Measurements from ENCODE around the gene NEURL1B. TPM values are rescaled to one million over a fixed set of nuclear protein-coding genes. Genes with fewer than 3 reads are reported as not detected.
"Not testable (repeated sequence)": the region's sequence is repeated elsewhere in the genome, so short reads cannot be mapped to it uniquely, and the experiment has no call there.

Gene NEURL1B
- total RNA-seq, 1 donor from 2014 or later = 2.2 TPM

GRCh38 chr5:172656496-172656895, 15.4 kb downstream of the NEURL1B start:
- intact Hi-C loops (cut with micrococcal nuclease) = not testable (repeated sequence)

GRCh38 chr5:172657524-172658233, 16.6 kb downstream of the NEURL1B start:
- intact Hi-C loops (cut with micrococcal nuclease) = not testable (repeated sequence)

GRCh38 chr5:172658391-172658790, 17.3 kb downstream of the NEURL1B start:
- intact Hi-C loops (cut with micrococcal nuclease) = no loop called here

DNA sequence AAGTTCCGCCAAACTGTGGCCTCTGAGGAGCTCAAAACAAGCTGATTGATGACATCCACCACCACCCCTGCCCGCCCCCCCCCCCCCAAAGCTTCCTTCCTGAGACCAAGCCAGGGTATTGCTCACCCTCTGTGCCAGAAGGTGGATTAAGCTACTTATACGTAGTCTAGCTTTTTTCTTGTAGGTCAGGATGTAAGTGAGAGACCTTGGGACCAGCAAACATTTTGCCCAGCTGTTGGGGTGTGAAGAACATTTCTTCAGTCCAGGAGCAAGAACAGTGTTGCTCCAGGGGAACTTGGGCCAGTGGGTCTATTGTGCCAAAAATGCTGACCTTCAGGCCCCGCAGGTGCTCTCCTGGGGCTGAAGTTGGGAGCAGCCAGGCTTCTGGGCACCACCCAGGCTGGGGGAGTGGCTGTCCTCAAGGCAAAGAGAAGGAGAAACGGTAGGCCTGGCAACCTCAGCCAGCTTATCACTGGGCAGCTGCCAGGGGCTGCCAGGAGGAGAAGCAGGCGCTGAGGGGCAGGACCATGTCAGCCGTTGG, 18.0 kb downstream of the NEURL1B start:
- intact Hi-C loops (cut with micrococcal nuclease) = no loop called here

DNA sequence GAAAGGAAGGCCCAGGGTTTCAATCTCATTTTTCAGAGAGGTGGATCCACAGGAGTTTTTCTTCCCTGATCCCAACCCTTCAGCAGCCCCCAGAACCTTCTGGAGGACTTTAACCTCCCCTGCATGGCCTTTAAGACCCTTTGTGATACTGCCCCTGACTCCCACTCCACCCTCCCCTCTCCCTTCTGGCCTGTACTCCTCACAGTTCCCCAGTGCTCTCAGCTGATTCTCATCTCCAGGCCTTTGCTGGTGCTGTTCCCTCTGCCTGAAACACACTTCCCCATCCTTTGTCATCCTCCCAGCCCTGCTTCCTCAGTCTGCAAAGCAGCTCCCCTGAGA, 18.5 kb downstream of the NEURL1B start:
- intact Hi-C loops (cut with micrococcal nuclease) = no loop called here

DNA sequence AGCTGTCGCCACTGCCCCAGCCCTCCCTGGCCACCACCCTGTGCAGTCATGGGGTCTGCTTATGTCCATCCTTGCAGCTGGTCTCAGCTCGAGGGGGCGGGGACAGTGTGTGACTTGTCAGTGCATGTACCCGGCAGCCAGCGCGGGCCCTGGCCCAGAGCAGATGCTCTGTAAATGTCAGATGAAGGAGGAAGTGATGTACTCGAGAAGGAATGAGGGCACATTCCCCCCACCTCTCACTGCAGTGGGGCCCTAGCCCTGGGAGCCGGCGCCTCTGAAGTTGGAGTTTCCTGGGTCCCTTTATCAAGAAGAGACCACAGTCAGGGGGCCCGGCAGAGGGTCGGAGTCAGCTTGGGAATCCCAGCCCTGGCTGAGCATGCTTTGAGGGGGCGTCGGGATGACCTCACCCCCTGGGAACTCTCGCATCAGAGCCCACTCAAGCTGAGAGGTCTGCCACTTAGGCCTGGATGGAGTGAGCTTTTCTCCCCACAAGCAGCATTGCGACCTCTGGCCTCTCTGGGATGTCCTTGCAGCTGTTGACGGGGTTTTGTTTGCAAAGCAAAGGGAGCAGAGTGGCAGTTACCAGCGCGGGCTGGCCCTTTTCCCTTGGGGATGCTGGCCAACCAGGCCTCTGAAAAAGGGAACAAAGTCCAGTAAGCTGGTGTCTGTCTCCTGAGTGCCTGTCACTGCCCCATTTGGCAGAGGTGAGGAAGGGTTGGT, 19.0 kb downstream of the NEURL1B start:
- intact Hi-C loops (cut with micrococcal nuclease) = no loop called here

GRCh38 chr5:172660974-172661373, 19.9 kb downstream of the NEURL1B start:
- intact Hi-C loops (cut with micrococcal nuclease) = no loop called here

GRCh38 chr5:172661526-172661925, 20.5 kb downstream of the NEURL1B start:
- intact Hi-C loops (cut with micrococcal nuclease) = no loop called here

DNA sequence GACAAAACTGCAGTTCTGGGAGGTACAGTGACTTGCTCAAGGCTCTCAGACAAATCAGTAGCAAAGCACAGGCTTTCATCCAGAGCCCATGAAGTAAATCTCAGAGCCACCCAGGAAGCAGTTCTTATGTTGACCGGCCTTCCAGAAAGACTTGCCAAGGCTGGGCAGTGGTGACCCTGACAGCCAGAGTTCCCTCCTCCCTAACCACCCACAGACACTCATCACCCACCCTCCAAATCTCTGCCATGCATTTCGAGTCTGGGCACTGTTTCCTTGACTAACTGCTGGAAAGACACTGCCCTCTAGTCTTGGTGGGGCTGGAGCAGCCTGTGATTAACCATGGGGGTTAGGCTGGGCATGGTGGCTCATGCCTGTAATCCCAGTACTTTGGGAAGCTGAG, 21.5 kb downstream of the NEURL1B start:
- intact Hi-C loops (cut with micrococcal nuclease) = no loop called here

- intact Hi-C loops (cut with micrococcal nuclease) = no loop called here
These were observed 23.0 kb downstream of the NEURL1B start for GRCh38 chr5:172664018-172664417.

DNA sequence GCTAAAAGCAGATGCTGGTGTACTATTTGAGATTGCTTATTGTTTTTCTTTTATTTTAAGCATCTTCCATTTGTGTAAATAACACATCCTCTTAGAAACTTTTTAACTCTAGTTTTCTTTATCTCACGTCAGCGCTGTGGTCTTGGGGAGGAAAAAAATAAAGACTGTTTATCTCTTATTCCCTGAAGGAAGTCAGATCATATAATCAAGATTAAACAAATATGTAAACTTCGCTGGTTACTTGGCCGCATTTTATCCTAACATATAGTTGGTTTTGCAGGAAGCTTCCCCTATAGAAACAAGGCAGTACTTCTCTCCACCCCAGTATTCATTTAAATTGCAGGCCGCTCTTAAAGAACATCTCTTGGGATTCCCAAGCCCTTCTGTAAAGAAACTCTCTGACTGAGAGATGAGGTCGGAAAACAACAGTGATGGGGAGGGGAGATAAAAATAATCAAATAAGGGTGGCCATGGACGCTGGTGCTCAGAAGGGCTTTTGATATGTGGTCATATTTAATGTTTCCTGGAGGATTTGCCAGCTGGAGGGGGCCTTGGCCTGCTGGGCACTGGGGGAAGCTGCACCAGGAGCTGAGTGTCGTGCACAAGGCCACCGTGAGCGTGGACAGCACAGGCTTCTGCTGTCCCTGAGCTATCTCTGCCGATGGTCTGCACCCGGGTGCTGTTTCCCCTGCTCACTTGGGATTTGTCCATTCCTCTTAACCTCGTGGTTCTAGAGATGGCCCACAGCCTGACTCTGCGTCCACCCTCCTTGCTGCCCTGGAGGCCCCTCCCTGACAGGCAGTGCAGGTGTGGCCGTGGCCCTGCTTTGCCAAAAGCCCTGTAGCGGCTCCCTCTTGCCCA, 23.8 kb downstream of the NEURL1B start:
- intact Hi-C loops (cut with micrococcal nuclease) = no loop called here

- intact Hi-C loops (cut with micrococcal nuclease) = no loop called here
These were observed 25.2 kb downstream of the NEURL1B start for GRCh38 chr5:172666251-172666650.

DNA sequence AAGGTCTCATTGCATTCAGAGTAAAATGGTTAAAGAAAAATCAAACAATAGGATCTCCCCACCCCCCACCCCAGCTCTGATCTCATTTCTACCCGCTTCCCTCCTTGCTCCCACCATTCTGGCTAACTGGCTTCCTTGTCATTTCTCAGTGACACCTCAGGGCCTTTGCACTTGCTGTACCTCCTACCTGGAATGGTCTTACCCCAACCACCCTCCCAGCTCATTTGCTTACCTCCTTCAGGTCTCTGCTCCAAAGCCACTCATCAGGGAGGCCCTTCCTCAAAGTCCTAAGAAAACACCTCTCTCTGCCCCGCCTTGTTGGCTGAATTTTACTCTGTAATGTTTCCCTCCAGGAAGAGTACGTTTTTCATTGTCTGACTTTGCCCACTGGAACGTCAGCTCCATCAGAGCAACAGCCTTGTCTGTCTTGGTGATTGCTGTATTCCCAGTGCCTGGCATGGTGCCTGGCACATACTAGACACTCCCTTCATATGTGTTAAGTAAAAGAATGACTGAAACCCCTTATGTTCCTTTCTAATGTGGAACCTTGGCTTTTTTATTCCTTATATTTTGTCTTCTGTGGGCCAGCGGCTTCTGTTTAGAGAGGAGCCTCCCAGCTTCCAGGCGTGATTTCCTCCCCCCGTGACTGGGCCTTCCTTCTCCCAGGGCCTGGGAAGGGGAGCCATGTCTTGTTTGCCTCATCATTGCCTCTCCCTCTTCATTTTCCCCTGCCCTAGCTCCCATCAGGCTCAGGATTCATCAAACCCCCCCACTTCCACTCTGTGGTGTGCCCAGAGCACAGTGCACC, 26.9 kb downstream of the NEURL1B start:
- intact Hi-C loops (cut with micrococcal nuclease) = no loop called here

GRCh38 chr5:172668594-172669071, 27.6 kb downstream of the NEURL1B start:
- intact Hi-C loops (cut with micrococcal nuclease) = no loop called here

DNA sequence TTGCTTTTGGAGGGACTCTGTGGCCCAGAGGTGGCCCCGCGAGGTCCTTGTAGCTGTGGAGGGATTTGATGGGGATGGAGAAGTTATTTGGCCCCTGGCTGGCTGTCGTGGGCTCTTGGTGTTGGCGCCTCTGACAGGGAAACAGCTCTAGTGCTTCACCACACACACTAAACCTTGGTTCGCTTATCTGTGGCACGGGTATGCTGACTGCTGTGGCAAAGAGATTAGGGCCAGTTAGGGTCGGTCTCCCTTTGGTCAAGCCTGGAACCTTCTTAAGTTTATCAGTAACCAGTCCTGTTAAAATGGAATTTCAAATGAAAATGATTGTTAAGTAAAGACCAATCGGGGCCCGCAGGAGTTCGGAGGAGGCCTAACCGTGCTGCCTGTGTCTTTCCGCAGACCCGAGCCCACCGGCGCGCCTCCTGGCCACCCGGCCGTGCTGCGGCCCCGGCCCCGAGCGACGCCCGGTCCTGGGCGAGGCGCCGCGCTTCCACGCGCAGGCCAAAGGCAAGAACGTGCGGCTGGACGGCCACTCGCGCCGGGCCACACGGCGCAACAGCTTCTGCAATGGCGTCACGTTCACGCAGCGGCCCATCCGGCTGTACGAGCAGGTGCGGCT, 28.4 kb downstream of the NEURL1B start:
- intact Hi-C loops (cut with micrococcal nuclease) = no loop called here

DNA sequence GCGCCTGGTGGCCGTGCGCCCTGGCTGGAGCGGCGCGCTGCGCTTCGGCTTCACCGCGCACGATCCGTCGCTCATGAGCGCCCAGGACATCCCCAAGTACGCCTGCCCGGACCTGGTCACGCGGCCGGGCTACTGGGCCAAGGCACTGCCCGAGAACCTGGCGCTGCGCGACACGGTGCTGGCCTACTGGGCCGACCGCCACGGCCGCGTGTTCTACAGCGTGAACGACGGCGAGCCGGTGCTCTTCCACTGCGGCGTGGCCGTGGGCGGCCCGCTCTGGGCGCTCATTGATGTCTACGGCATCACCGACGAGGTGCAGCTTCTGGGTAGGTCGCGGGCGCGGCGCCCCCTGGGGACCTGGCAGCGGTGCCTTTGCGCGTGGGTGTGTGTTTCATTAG, 28.9 kb downstream of the NEURL1B start:
- intact Hi-C loops (cut with micrococcal nuclease) = no loop called here

DNA sequence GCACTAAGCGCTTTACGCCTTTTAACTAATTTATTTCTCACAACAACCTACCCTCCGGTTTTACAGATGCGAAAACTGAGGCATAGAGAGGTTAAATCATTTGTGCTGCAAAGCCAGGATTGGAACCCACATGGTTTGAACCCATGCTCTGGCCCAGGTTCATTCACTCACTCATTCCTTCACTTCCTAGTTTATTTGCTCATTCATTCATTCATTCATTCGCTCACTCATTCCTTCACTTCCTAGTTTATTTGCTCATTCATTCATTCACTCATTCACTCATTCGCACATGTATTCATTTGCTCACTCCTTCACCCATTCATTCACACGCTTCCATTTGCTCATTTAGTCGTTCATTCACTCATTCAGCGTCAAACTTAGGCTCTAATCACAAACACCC, 29.4 kb downstream of the NEURL1B start:
- intact Hi-C loops (cut with micrococcal nuclease) = no loop called here

- intact Hi-C loops (cut with micrococcal nuclease) = no loop called here
These were observed 30.0 kb downstream of the NEURL1B start for GRCh38 chr5:172671091-172671490.

GRCh38 chr5:172672681-172673080, 31.6 kb downstream of the NEURL1B start:
- intact Hi-C loops (cut with micrococcal nuclease) = no loop called here

DNA sequence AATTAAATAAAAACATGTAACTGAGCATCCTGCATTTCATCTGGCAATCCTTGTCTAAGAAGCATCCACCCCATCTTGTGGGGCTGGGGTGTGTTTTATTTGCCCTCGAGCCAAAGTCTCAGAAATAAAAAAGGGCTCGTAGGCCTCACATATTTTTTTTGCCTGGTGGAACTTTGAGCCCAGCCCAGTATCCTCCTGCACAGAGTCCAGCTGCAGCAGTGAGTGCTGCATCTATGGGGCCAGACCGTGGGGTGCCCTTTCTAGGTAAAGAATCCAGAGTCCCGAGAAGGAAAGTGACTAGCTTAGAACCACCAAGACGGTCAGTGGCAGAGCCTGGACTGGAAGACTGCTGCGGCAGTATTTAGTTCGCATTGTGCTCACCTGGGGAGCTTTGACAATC, 33.1 kb downstream of the NEURL1B start:
- intact Hi-C loops (cut with micrococcal nuclease) = no loop called here

Measured in T-helper 2 cell treated with Interferon-gamma antibody and Interleukin-4, amounts not matched to agents 100 ng/mL and 5 ng/mL, for 36 hours (primary cell).